ENCODE data around the gene POC1B. TPM values are rescaled to one million over a fixed set of nuclear protein-coding genes. Genes with fewer than 3 reads are reported as not detected.

The POC1B gene
- total RNA-seq, 1 experiment from 2014 or later, result 17.8 TPM

GRCh38 chr12:89433634-89434033 is 92.2 kb downstream of the POC1B start (continued):
- TF ChIP-seq FOXP4 (CRISPR knock-in tag; IDR thresholded peaks at IDR 0.05) (no peak), ZNF416 (CRISPR knock-in tag; IDR thresholded peaks at IDR 0.05) (no peak), ATF2 (CRISPR knock-in tag; IDR thresholded peaks at IDR 0.05; ENCODE audit: borderline replicate concordance, low read depth) (no peak)

- H3K27ac Mint-ChIP-seq, result no peak overlapping the region
- peaks cover 11% of the 10 kb centered on the region for H3K9me3 Mint-ChIP-seq
- no peak overlapping the region for H3K4me3 Mint-ChIP-seq
- ATAC-seq, result no peak
- H3K4me1 Mint-ChIP-seq, result 0 out of 2 replicates have a peak, but pooled peaks cover 3% of the 10 kb centered on the region
- ChIA-PET CTCF (no interaction called here), POLR2A (no interaction called here)
- no peaks in the 10 kb centered on the region for H3K27me3 Mint-ChIP-seq (ENCODE audit: low read depth)
- DNase-seq (ENCODE audit: low spot score), result no peak
- peaks cover 9% of the 10 kb centered on the region for H3K36me3 Mint-ChIP-seq
- TF ChIP-seq NR1H2 (CRISPR knock-in tag; IDR thresholded peaks at IDR 0.05) (no peak), JUN (CRISPR knock-in tag; IDR thresholded peaks at IDR 0.05) (no peak), E2F1 (CRISPR knock-in tag; IDR thresholded peaks at IDR 0.05) (no peak), NFE2L1 (CRISPR knock-in tag; IDR thresholded peaks at IDR 0.05) (no peak), ZBTB21 (CRISPR knock-in tag; IDR thresholded peaks at IDR 0.05; ENCODE audit: borderline replicate concordance) (no peak), FOXK1 (CRISPR knock-in tag; IDR thresholded peaks at IDR 0.05) (no peak), ELF4 (CRISPR knock-in tag; IDR thresholded peaks at IDR 0.05; ENCODE audit: low read depth) (no peak), ZMAT4 (CRISPR knock-in tag; IDR thresholded peaks at IDR 0.05) (no peak), ESRRA (CRISPR knock-in tag; IDR thresholded peaks at IDR 0.05; ENCODE audit: borderline replicate concordance) (no peak), EMX1 (CRISPR knock-in tag; IDR thresholded peaks at IDR 0.05) (no peak), FOXP1 (CRISPR knock-in tag; IDR thresholded peaks at IDR 0.05; ENCODE audit: borderline replicate concordance) (no peak), E2F4 (CRISPR knock-in tag; IDR thresholded peaks at IDR 0.05; ENCODE audit: borderline replicate concordance, low read depth) (no peak), ZNF512 (CRISPR knock-in tag; IDR thresholded peaks at IDR 0.05; ENCODE audit: borderline replicate concordance) (no peak), CREM (CRISPR knock-in tag; IDR thresholded peaks at IDR 0.05) (no peak), GABPB1 (CRISPR knock-in tag; IDR thresholded peaks at IDR 0.05) (no peak), MYBL2 (CRISPR knock-in tag; IDR thresholded peaks at IDR 0.05) (no peak), ATF6 (CRISPR knock-in tag; IDR thresholded peaks at IDR 0.05) (no peak)
These were observed 93.5 kb downstream of the POC1B start for GRCh38 chr12:89432396-89432795.

Measured in WTC11 (cell line).